ENCODE results near the gene C4orf33.

Gene C4orf33

GRCh38 chr4:129131343-129131742 is 35.4 kb downstream of the C4orf33 start:
- no peak for DNase-seq

- DNase-seq, result no peak
Measured at GRCh38 chr4:129136433-129136832, 40.5 kb downstream of the C4orf33 start.

GRCh38 chr4:129138810-129139496 is 43.0 kb downstream of the C4orf33 start:
- no peak for DNase-seq

GRCh38 chr4:129140521-129140920 is 44.6 kb downstream of the C4orf33 start:
- DNase-seq, result no peak

GRCh38 chr4:129143359-129143758 is 47.4 kb downstream of the C4orf33 start:
- no peak for DNase-seq

- DNase-seq, result no peak
Measured at GRCh38 chr4:129144755-129145206, 48.8 kb downstream of the C4orf33 start.

- DNase-seq, result no peak
Measured at GRCh38 chr4:129145222-129145730, 49.3 kb downstream of the C4orf33 start.

GRCh38 chr4:129146639-129147038 is 50.7 kb downstream of the C4orf33 start:
- DNase-seq, result no peak

- DNase-seq, result no peak
Measured at GRCh38 chr4:129148892-129149291, 52.9 kb downstream of the C4orf33 start.

GRCh38 chr4:129149906-129150305 is 54.0 kb downstream of the C4orf33 start:
- no peak for DNase-seq

GRCh38 chr4:129152350-129152749 is 56.4 kb downstream of the C4orf33 start:
- no peak for DNase-seq

GRCh38 chr4:129153700-129154099 is 57.7 kb downstream of the C4orf33 start:
- DNase-seq, result no peak

GRCh38 chr4:129162450-129162849 is 66.5 kb downstream of the C4orf33 start:
- no peak for DNase-seq

GRCh38 chr4:129163427-129163826 is 67.5 kb downstream of the C4orf33 start:
- DNase-seq, result no peak

GRCh38 chr4:129164243-129164642 is 68.3 kb downstream of the C4orf33 start:
- no peak for DNase-seq
